Measurements from ENCODE around the gene PSMA4. TPM values are rescaled to one million over a fixed set of nuclear protein-coding genes. Genes with fewer than 3 reads are reported as not detected.
A peak's percentile ranks its signal among the peaks of the same experiment; 100 is the strongest.

Gene PSMA4
- total RNA-seq, 3 donors from 2014 or later (not counting 1 experiment from before 2014, with no cell fraction given) = 94.6 to 124 (median 96.4) TPM

DNA sequence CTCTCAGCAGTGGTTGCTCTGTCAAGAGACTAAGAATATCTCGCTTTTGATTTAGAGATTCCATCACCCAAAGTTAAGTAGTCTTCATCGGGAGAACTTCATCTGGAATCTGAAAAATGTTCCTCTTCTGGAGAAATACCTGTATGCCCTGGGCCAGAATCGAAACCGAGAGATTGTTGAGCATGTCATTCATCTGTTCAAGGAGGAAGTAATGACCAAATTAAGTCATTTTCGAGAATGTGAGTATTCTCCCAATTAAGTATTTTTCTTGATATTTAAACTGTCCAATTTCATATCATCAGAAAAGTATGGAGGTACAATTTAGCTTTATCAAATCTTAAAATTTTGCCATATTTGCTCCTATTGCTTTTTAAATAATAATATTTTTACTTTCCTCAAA is 12.9 kb upstream of the PSMA4 start:
- H3K4me1 Mint-ChIP-seq = no peaks in the 10 kb centered on the region
- Histone ChIP-seq H3K4me3 (ENCODE audit: low read length) (no peak overlapping the region), H3K36me3 (ENCODE audit: control insufficient read depth, insufficient read depth, low read length) (no peaks in the 10 kb centered on the region), H3K4me1 (ENCODE audit: control insufficient read depth, insufficient read depth, low read length) (no peaks in the 10 kb centered on the region), H3K27me3 (ENCODE audit: control insufficient read depth, insufficient read depth, low read length) (no peaks in the 10 kb centered on the region), H3K9me3 (ENCODE audit: control insufficient read depth, insufficient read depth, low read length) (no peaks in the 10 kb centered on the region), H3K27ac (ENCODE audit: low read length) (no peak overlapping the region)
- intact Hi-C loops (cut with micrococcal nuclease) = no loop called here
- ATAC-seq = no peak
- no peak for DNase-seq
- WGBS (ENCODE audit: insufficient coverage) = 80% methylated on average over 4 of the region's 5 CpGs
- peaks cover 0 to 5% of the 10 kb centered on the region in 2 donors for H3K27me3 Mint-ChIP-seq (ENCODE audit: low read depth in 2 of 2)
- no peak overlapping the region for H3K4me3 Mint-ChIP-seq
- no peaks in the 10 kb centered on the region for H3K9me3 Mint-ChIP-seq
- H3K27ac Mint-ChIP-seq = no peak overlapping the region
- H3K36me3 Mint-ChIP-seq = no peaks in the 10 kb centered on the region
- TF ChIP-seq, protein P1, sequence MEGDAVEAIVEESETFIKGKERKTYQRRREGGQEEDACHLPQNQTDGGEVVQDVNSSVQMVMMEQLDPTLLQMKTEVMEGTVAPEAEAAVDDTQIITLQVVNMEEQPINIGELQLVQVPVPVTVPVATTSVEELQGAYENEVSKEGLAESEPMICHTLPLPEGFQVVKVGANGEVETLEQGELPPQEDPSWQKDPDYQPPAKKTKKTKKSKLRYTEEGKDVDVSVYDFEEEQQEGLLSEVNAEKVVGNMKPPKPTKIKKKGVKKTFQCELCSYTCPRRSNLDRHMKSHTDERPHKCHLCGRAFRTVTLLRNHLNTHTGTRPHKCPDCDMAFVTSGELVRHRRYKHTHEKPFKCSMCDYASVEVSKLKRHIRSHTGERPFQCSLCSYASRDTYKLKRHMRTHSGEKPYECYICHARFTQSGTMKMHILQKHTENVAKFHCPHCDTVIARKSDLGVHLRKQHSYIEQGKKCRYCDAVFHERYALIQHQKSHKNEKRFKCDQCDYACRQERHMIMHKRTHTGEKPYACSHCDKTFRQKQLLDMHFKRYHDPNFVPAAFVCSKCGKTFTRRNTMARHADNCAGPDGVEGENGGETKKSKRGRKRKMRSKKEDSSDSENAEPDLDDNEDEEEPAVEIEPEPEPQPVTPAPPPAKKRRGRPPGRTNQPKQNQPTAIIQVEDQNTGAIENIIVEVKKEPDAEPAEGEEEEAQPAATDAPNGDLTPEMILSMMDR (IDR thresholded peaks at IDR 0.05) = no peak

DNA sequence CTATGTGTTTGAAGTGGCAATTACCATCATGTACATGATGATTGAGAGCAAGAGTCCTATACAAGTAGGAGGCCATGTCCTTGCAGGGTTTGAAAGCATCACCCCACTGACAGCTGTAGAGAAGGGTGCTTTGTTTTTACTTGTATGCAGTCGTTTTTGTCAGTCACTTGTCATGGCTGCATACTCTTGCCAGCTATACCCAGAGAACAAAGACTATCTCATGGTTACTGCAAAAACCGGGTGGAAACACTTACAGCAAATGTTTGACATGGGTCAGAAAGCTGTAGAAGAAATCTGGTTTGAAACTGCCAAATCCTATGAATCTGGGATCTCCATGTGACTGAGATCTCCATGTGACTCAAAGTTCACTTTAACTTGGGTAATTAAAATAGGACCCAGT is 6.9 kb upstream of the PSMA4 start:
- no peak for ATAC-seq
- Histone ChIP-seq H3K9me3 (ENCODE audit: control insufficient read depth, insufficient read depth, low read length) (no peaks in the 10 kb centered on the region), H3K36me3 (ENCODE audit: control insufficient read depth, insufficient read depth, low read length) (no peaks in the 10 kb centered on the region), H3K27me3 (ENCODE audit: control insufficient read depth, insufficient read depth, low read length) (no peaks in the 10 kb centered on the region), H3K4me1 (ENCODE audit: control insufficient read depth, insufficient read depth, low read length) (no peaks in the 10 kb centered on the region), H3K4me3 (ENCODE audit: low read length) (no peak overlapping the region), H3K27ac (ENCODE audit: low read length) (no peak overlapping the region)
- no peak for DNase-seq
- WGBS (ENCODE audit: insufficient coverage) = 62% methylated on average over 2 of the region's 2 CpGs
- Mint-ChIP-seq H3K27ac (no peak overlapping the region), H3K4me3 (no peak overlapping the region), H3K4me1 (no peaks in the 10 kb centered on the region), H3K9me3 (no peaks in the 10 kb centered on the region), H3K36me3 (no peaks in the 10 kb centered on the region), H3K27me3 (ENCODE audit: low read depth in 2 of 2) (no peaks in the 10 kb centered on the region)
- TF ChIP-seq, protein P1 (IDR thresholded peaks at IDR 0.05) = no peak
- intact Hi-C loops (cut with micrococcal nuclease) = no loop called here

DNA sequence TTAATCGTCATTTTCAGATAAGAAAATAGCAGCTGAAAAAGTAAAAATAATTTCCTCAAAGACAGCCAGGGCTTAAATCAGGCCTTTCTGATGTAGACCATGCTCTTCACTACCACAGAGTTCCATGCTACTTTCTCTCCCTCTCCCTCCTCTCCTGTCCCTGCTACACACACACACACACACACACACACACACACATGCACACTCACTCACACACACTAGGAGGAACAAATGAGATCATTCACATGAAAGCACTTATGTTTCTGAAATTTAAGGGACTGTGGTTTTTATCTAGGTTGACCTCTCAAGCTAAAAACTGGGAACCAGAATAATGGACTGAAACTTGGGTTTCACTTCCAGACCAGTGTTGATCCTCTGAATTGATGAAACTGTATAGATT is 4.1 kb upstream of the PSMA4 start:
- Mint-ChIP-seq H3K27ac (no peak overlapping the region), H3K4me1 (peaks cover 11 to 12% of the 10 kb centered on the region in 2 donors), H3K4me3 (no peak overlapping the region), H3K27me3 (ENCODE audit: low read depth in 2 of 2) (no peaks in the 10 kb centered on the region), H3K9me3 (no peaks in the 10 kb centered on the region), H3K36me3 (no peaks in the 10 kb centered on the region)
- Histone ChIP-seq H3K27ac (ENCODE audit: low read length) (no peak overlapping the region), H3K4me1 (ENCODE audit: control insufficient read depth, insufficient read depth, low read length) (peaks cover 11% of the 10 kb centered on the region), H3K36me3 (ENCODE audit: control insufficient read depth, insufficient read depth, low read length) (no peaks in the 10 kb centered on the region), H3K4me3 (ENCODE audit: low read length) (no peak overlapping the region), H3K9me3 (ENCODE audit: control insufficient read depth, insufficient read depth, low read length) (no peaks in the 10 kb centered on the region), H3K27me3 (ENCODE audit: control insufficient read depth, insufficient read depth, low read length) (no peaks in the 10 kb centered on the region)
- WGBS (ENCODE audit: insufficient coverage) = 100% methylated on average over 1 of the region's 1 CpG
- TF ChIP-seq, protein P1 (IDR thresholded peaks at IDR 0.05) = no peak
- ATAC-seq (no peak), DNase-seq (no peak)
- intact Hi-C loops (cut with micrococcal nuclease) = no loop called here

DNA sequence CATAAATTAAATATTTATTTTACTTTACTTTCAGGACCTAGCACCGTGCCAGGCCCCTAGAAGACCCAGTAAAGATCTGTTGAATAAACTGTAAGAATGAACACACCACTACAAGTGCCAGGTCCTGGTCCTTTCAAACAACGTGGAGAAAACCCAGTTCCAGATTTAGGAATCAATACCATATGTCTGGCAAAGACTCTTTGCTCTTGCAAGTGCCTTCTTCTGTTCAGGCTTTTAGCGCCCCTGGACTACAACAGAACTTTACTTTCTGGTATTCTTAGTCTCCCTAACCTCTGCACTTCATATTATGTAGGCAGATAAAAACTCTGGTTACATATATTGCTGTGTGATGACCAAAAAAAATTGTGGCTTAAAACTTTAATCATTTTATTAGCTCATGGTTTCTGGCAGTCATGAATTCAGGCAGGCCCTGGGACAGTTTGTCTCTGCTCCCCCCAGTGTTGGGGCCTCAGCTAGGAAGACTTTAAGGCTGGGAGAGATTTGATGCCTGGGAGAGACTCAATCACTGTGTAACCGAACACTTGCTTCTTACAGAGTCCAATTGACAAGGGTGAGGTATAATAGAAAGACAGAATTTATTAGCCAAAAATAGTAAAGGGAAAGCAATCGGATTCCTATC is 2.9 kb upstream of the PSMA4 start:
- WGBS (ENCODE audit: insufficient coverage) = 92% methylated on average over 5 of the region's 5 CpGs
- H3K9me3 Mint-ChIP-seq = no peaks in the 10 kb centered on the region
- H3K36me3 Mint-ChIP-seq = peaks cover 4% of the 10 kb centered on the region
- Histone ChIP-seq H3K36me3 (ENCODE audit: control insufficient read depth, insufficient read depth, low read length) (peaks cover 2% of the 10 kb centered on the region), H3K27ac (ENCODE audit: low read length) (no peak overlapping the region), H3K9me3 (ENCODE audit: control insufficient read depth, insufficient read depth, low read length) (no peaks in the 10 kb centered on the region), H3K4me1 (ENCODE audit: control insufficient read depth, insufficient read depth, low read length) (peaks cover 15% of the 10 kb centered on the region), H3K27me3 (ENCODE audit: control insufficient read depth, insufficient read depth, low read length) (no peaks in the 10 kb centered on the region), H3K4me3 (ENCODE audit: low read length) (no peak overlapping the region)
- H3K27me3 Mint-ChIP-seq (ENCODE audit: low read depth in 2 of 2) = no peaks in the 10 kb centered on the region
- H3K4me3 Mint-ChIP-seq = peak overlapping the region; percentile 60
- TF ChIP-seq, protein P1 (IDR thresholded peaks at IDR 0.05) = no peak
- H3K4me1 Mint-ChIP-seq = peaks cover 24% of the 10 kb centered on the region in 2 donors
- intact Hi-C loops (cut with micrococcal nuclease) = no loop called here
- DNase-seq = no peak
- no peak for ATAC-seq
- peak overlapping the region; percentile 3 to 89 for H3K27ac Mint-ChIP-seq

Data from natural killer cell (primary cell).